ENCODE results near the gene SLC16A13.
"Not testable (repeated sequence)": the region's sequence is repeated elsewhere in the genome, so short reads cannot be mapped to it uniquely, and the experiment has no call there.

SLC16A13 gene

DNA sequence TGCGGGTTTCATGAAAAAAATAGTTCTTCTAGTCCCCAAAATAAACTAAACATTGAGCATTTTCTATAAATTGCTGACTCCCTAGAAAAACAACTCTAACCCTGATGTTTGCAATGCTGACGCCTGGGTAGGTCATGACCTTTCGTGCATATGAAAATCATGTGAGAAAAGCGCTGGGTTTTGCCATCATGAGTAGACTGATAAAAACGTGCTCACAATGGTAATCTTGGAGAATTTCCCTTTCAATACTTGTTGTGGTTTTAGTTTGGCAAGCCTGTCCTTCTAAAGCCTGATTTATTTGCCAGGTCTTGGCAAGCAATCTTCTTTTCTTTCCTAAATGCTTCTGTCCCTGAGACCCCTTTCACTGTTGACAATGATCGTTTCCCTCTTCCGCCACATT, 48.3 kb downstream of the SLC16A13 start:
- no peak for DNase-seq (ENCODE audit: extremely low spot score)
- TF ChIP-seq HDGF (IDR thresholded peaks at IDR 0.05; ENCODE audit: borderline replicate concordance) = no peak
- TF ChIP-seq ARNT (IDR thresholded peaks at IDR 0.05) = no peak
- TF ChIP-seq CTBP1 (IDR thresholded peaks at IDR 0.05; ENCODE audit: borderline replicate concordance) = no peak
- TF ChIP-seq, protein P1, sequence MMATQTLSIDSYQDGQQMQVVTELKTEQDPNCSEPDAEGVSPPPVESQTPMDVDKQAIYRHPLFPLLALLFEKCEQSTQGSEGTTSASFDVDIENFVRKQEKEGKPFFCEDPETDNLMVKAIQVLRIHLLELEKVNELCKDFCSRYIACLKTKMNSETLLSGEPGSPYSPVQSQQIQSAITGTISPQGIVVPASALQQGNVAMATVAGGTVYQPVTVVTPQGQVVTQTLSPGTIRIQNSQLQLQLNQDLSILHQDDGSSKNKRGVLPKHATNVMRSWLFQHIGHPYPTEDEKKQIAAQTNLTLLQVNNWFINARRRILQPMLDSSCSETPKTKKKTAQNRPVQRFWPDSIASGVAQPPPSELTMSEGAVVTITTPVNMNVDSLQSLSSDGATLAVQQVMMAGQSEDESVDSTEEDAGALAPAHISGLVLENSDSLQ (IDR thresholded peaks at IDR 0.05) = no peak
- no peak for TF ChIP-seq FOXK2 (IDR thresholded peaks at IDR 0.05)
- no peak for TF ChIP-seq FOXA1 (IDR thresholded peaks at IDR 0.05)
- TF ChIP-seq L3MBTL2 (conservative IDR thresholded peaks at IDR 0.05) = no peak
- TF ChIP-seq SP1 (IDR thresholded peaks at IDR 0.05) = no peak
- no peak for TF ChIP-seq ZNF384 (IDR thresholded peaks at IDR 0.05)
- no peak for TF ChIP-seq ELF4 (IDR thresholded peaks at IDR 0.05)
- TF ChIP-seq BHLHE40 (IDR thresholded peaks at IDR 0.05; ENCODE audit: borderline replicate concordance) = no peak
- TF ChIP-seq FOXM1 (IDR thresholded peaks at IDR 0.05; ENCODE audit: borderline replicate concordance) = no peak
- TF ChIP-seq SUZ12 (IDR thresholded peaks at IDR 0.05) = no peak
- no peak for TF ChIP-seq NFRKB (IDR thresholded peaks at IDR 0.05)
- TF ChIP-seq TARDBP (IDR thresholded peaks at IDR 0.05) = no peak
- TF ChIP-seq LEF1 (IDR thresholded peaks at IDR 0.05; ENCODE audit: borderline replicate concordance) = no peak
- ChIA-PET CTCF (interaction anchor here (1.0 kb wide), 1 partner anchor 49 kb away, joined by 5 read pairs; no protein-coding TSS in a partner anchor), POLR2A (interaction anchor here (1.1 kb wide), 1 partner anchor 9 kb away, joined by 4 read pairs; no protein-coding TSS in a partner anchor)

DNA sequence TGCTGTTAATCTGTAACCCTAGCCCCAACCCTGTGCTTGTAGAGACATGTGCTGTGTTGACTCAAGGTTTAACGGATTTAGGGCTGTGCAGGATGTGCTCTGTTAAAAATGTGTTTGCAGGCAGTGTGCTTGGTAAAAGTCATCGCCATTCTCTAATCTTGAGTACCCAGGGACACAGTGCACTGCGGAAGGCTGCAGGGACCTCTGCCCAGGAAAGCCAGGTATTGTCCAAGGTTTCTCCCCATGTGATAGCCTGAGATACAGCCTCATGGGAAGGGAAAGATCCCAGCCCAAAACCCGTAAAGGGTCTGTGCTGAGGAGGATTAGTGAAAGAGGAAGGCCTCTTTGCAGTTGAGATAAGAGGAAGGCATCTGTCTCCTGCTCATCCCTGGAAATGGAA, 52.6 kb downstream of the SLC16A13 start:
- POLR2A ChIA-PET; DNase-seq (ENCODE audit: extremely low spot score); CTCF ChIA-PET: not testable (repeated sequence)

DNA sequence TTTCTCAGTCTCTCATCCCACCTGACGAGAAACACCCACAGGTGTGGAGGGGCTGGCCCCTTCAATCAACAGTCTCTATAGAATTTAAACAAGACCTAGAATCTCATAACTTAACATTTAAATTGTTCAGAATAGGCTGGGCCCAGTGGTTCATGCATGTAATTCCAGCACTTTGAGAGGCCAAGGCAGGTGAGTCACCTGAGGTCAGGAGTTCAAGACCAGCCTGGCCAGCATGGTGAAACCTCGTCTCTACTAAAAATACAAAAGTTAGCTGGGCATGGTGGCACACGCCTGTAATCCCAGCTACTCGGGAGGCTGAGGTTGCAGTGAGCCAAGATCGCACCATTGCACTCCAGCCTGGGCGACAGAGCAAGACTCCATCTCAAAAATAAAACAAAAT, 53.8 kb downstream of the SLC16A13 start:
- POLR2A ChIA-PET; CTCF ChIA-PET; DNase-seq (ENCODE audit: extremely low spot score): not testable (repeated sequence)
